ENCODE results near the gene DEFB124.

DNA sequence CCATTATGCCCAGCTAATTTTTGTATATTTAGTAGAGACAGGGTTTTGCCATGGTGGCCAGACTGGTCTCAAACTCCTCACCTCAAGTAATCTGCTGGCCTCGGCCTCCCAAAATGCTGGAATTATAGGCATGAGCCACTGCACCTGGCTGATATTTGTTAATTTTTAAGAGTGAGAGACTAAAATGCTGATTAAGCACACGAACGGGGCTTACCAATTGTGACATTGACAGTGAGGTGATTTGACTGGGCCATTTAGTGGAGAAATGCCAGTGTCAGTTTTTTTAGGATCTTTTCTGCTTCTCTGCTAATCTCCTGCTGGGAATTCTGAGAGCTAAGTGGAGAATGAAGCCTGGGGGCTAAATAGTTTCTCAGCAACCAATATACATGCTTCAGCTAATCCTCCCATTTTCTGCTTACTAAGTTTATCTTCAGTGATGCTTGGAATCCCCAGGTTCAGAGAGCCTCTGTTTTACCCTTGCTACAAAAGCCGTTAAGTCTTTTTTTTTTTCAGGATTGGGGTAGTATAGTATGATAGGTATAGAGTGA, 44.3 kb downstream of the DEFB124 start:
- TF ChIP-seq, protein P1, sequence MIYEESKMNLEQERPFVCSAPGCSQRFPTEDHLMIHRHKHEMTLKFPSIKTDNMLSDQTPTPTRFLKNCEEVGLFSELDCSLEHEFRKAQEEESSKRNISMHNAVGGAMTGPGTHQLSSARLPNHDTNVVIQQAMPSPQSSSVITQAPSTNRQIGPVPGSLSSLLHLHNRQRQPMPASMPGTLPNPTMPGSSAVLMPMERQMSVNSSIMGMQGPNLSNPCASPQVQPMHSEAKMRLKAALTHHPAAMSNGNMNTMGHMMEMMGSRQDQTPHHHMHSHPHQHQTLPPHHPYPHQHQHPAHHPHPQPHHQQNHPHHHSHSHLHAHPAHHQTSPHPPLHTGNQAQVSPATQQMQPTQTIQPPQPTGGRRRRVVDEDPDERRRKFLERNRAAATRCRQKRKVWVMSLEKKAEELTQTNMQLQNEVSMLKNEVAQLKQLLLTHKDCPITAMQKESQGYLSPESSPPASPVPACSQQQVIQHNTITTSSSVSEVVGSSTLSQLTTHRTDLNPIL (CRISPR knock-in tag; IDR thresholded peaks at IDR 0.05; ENCODE audit: low read depth) = no peak
- no peak for TF ChIP-seq GLIS3 (CRISPR knock-in tag; IDR thresholded peaks at IDR 0.05)
- TF ChIP-seq ARNTL (CRISPR knock-in tag; IDR thresholded peaks at IDR 0.05; ENCODE audit: borderline replicate concordance, low read depth) = no peak
- no peak for TF ChIP-seq ZNF8 (CRISPR knock-in tag; IDR thresholded peaks at IDR 0.05)
- no peak for TF ChIP-seq ZFP3 (CRISPR knock-in tag; IDR thresholded peaks at IDR 0.05)
- TF ChIP-seq TCF4 (CRISPR knock-in tag; IDR thresholded peaks at IDR 0.05; ENCODE audit: borderline replicate concordance) = no peak
- TF ChIP-seq CSDC2 (CRISPR knock-in tag; IDR thresholded peaks at IDR 0.05) = no peak
- no peak for TF ChIP-seq ZFP30 (CRISPR knock-in tag; IDR thresholded peaks at IDR 0.05)
- TF ChIP-seq, protein P2, sequence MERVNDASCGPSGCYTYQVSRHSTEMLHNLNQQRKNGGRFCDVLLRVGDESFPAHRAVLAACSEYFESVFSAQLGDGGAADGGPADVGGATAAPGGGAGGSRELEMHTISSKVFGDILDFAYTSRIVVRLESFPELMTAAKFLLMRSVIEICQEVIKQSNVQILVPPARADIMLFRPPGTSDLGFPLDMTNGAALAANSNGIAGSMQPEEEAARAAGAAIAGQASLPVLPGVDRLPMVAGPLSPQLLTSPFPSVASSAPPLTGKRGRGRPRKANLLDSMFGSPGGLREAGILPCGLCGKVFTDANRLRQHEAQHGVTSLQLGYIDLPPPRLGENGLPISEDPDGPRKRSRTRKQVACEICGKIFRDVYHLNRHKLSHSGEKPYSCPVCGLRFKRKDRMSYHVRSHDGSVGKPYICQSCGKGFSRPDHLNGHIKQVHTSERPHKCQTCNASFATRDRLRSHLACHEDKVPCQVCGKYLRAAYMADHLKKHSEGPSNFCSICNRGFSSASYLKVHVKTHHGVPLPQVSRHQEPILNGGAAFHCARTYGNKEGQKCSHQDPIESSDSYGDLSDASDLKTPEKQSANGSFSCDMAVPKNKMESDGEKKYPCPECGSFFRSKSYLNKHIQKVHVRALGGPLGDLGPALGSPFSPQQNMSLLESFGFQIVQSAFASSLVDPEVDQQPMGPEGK (CRISPR knock-in tag; IDR thresholded peaks at IDR 0.05; ENCODE audit: borderline replicate concordance) = no peak
- TF ChIP-seq BACH2 (CRISPR knock-in tag; IDR thresholded peaks at IDR 0.05; ENCODE audit: borderline replicate concordance) = no peak
- no peak for TF ChIP-seq ZC3H10 (CRISPR knock-in tag; IDR thresholded peaks at IDR 0.05)
